Osteoblast (primary cell): ENCODE results near the gene FCF1. TPM values are rescaled to one million over a fixed set of nuclear protein-coding genes. Genes with fewer than 3 reads are reported as not detected.
A peak's percentile ranks its signal among the peaks of the same experiment; 100 is the strongest.

Experiments used
- DNase-seq: peaks from one replicate; pipeline ENCODE4 v3.0.0; 2011; ENCODE audit warnings: low spot score, mixed read lengths; ENCODE audit not compliant: insufficient read length; ENCODE audit errors: missing footprints
- H2AFZ ChIP-seq: 2 replicates; pipeline ENCODE4 v1.6.0; 2011; ENCODE audit warnings: mild to moderate bottlenecking, low read length
- H3K27ac ChIP-seq: 2 replicates; pipeline ENCODE4 v1.5.1; 2011; ENCODE audit warnings: mild to moderate bottlenecking, low read depth, low read length, moderate library complexity
- H3K27me3 ChIP-seq: 2 replicates; pipeline ENCODE4 v1.6.0; 2012; ENCODE audit warnings: mild to moderate bottlenecking, control low read depth, inconsistent platforms, low read length, moderate library complexity; ENCODE audit not compliant: insufficient read depth
- H3K36me3 ChIP-seq: 2 replicates; pipeline ENCODE4 v1.5.1; 2011; ENCODE audit warnings: mild to moderate bottlenecking, low read length, control low read depth, moderate library complexity; ENCODE audit not compliant: insufficient read depth
- H3K4me1 ChIP-seq: 2 replicates; pipeline ENCODE4 v1.5.1; 2011; ENCODE audit warnings: mild to moderate bottlenecking, low read length, control low read depth, moderate library complexity; ENCODE audit not compliant: insufficient read depth
- H3K4me2 ChIP-seq: 2 replicates; pipeline ENCODE4 v1.6.0; 2011; ENCODE audit warnings: mild to moderate bottlenecking, low read length; ENCODE audit not compliant: insufficient read depth
- H3K4me3 ChIP-seq: fragments of 200-600 bp; sonication (generic); 3 replicates; pipeline ENCODE4 v1.5.1; 2012; ENCODE audit warnings: mild to moderate bottlenecking, low read length, inconsistent platforms; ENCODE audit not compliant: insufficient read depth
- H3K79me2 ChIP-seq: 2 replicates; pipeline ENCODE4 v1.6.0; 2012; ENCODE audit warnings: mild to moderate bottlenecking, low read length, control low read depth, inconsistent platforms; ENCODE audit not compliant: insufficient read depth
- H3K9me3 ChIP-seq: 2 replicates; pipeline ENCODE4 v1.5.1; 2011; ENCODE audit warnings: low read depth, low read length, control low read depth
- H4K20me1 ChIP-seq: 2 replicates; pipeline ENCODE4 v1.6.0; 2012; ENCODE audit warnings: mild to moderate bottlenecking, low read length, control low read depth; ENCODE audit not compliant: insufficient read depth
- total RNA-seq: library from RNA; depleted of rRNA; stranded (reverse); fragments of >200 nt; gene quantifications from 2 replicates; pipeline ENCODE4 v1.2.3, GENCODE V29; 2012
- TF ChIP-seq, protein P1 (sequence below): IDR thresholded peaks from 2 replicates; pipeline ENCODE4 v1.5.1; 2011; ENCODE audit warnings: mild to moderate bottlenecking, low read depth, low read length, moderate library complexity; ENCODE audit errors: extremely low read depth

The FCF1 gene
- total RNA-seq, 1 donor: 35.1 TPM

DNA sequence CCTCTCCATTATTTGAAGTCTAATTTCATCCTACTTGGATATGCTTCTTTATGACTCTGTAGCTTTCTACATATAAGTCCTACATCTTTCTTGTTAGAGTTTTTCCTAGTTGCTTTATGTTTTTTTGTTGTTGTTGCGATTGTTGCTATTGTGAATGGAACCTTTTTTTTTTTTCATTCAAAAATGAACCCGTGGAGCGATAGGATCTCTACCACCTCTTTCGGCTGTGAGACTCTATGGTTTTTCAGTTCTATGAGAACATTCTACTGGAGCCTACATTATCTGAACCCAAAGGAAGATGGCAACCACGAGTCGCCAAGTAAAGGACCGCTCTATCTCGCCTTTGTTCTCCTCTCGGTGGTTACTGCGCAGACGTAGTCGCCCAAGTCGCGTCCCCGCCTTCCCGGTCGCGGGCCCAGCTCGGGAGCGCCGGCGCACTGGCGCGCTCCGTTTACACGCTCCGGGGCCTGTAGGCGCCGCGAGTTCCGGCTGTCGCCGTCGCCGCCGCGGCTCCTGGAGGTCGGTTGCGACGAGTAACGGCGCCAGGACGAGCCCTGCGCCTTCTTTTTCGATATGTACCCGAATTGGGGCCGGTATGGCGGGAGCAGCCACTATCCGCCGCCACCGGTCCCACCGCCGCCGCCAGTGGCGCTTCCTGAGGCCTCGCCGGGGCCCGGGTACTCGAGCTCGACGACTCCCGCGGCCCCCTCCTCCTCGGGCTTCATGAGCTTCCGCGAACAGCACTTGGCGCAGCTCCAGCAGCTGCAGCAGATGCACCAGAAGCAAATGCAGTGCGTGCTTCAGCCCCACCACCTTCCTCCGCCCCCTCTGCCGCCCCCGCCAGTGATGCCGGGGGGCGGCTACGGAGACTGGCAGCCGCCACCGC is 50.2 kb downstream of the FCF1 start, which contains the start of gene YLPM1:
TSS of gene YLPM1 (plus strand) at position 400 of the 886 bp plus-strand sequence. CDS start at position 574, 174 bp downstream.
- peaks cover 49% of the 10 kb centered on the region for H3K79me2 ChIP-seq
- DNase-seq: peak; percentile 94

DNA sequence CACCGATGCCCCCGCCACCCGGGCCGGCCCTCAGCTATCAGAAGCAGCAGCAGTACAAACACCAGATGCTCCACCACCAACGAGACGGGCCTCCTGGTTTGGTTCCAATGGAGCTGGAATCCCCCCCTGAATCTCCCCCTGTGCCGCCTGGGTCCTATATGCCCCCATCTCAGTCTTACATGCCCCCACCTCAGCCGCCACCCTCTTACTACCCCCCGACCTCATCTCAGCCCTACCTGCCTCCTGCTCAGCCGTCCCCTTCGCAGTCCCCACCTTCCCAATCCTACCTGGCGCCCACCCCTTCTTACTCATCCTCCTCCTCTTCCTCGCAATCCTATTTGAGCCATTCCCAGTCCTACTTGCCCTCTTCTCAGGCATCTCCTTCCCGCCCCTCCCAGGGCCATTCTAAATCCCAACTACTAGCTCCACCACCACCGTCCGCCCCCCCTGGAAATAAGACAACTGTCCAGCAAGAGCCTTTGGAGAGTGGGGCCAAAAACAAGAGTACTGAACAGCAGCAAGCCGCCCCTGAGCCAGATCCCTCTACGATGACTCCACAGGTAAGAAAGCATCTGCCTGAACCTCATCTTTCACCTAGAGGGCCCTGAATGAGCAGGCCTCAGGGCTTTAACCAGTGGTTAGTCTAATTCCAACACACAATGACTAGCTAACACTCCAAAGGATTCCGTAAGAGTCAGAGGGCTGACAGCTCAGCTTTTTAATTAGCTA is 51.0 kb downstream of the FCF1 start:
- peaks cover 25% of the 10 kb centered on the region for H3K4me1 ChIP-seq
- TF ChIP-seq, protein P1, sequence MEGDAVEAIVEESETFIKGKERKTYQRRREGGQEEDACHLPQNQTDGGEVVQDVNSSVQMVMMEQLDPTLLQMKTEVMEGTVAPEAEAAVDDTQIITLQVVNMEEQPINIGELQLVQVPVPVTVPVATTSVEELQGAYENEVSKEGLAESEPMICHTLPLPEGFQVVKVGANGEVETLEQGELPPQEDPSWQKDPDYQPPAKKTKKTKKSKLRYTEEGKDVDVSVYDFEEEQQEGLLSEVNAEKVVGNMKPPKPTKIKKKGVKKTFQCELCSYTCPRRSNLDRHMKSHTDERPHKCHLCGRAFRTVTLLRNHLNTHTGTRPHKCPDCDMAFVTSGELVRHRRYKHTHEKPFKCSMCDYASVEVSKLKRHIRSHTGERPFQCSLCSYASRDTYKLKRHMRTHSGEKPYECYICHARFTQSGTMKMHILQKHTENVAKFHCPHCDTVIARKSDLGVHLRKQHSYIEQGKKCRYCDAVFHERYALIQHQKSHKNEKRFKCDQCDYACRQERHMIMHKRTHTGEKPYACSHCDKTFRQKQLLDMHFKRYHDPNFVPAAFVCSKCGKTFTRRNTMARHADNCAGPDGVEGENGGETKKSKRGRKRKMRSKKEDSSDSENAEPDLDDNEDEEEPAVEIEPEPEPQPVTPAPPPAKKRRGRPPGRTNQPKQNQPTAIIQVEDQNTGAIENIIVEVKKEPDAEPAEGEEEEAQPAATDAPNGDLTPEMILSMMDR: no peak
- peak overlapping the region; percentile 42 for H3K27ac ChIP-seq
- H2AFZ ChIP-seq: peak overlapping the region; percentile 71
- H4K20me1 ChIP-seq: peaks cover 45% of the 10 kb centered on the region
- peak overlapping the region; percentile 93 for H3K4me3 ChIP-seq
- H3K27me3 ChIP-seq: no peaks in the 10 kb centered on the region
- peak; percentile 80 for DNase-seq
- peaks cover 56% of the 10 kb centered on the region for H3K79me2 ChIP-seq
- peak overlapping the region; percentile 98 for H3K4me2 ChIP-seq
- no peaks in the 10 kb centered on the region for H3K9me3 ChIP-seq
- no peaks in the 10 kb centered on the region for H3K36me3 ChIP-seq

More for the DNA sequence above, 50.2 kb downstream of the FCF1 start, which contains the start of gene YLPM1:
- peaks cover 39% of the 10 kb centered on the region for H4K20me1 ChIP-seq
- no peaks in the 10 kb centered on the region for H3K27me3 ChIP-seq
- H3K4me1 ChIP-seq: peaks cover 25% of the 10 kb centered on the region
- H3K4me3 ChIP-seq: peak within 1 kb of the TSS; percentile 93
- H3K27ac ChIP-seq: peak within 1 kb of the TSS; percentile 42
- H3K4me2 ChIP-seq: peak within 1 kb of the TSS; percentile 98
- no peaks in the 10 kb centered on the region for H3K9me3 ChIP-seq
- TF ChIP-seq, protein P1: peak; percentile 67
- no peaks in the 10 kb centered on the region for H3K36me3 ChIP-seq
- peak within 1 kb of the TSS; percentile 71 for H2AFZ ChIP-seq

DNA sequence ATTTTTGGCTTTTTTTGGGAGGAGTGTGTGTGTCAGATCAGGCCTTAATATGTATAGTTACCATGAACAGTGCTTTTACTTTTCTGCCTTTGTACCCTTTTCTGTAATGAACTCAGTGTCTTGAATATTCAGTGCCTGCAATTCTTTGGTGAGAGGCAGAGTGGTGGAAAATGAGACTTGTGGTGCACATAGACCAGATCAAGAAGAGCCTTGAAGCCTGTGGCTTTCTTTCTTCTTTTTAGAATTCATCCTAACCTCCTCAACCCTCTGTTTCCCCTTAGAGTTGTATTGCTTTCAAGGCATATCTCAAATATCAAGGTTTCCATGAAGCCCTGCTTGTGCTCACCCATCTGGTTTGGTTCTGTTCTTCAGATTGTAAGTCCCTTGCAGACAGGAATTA is 52.8 kb downstream of the FCF1 start:
- Histone ChIP-seq H3K4me3 (peak overlapping the region; percentile 93), H3K27ac (no peak overlapping the region), H2AFZ (no peak overlapping the region), H3K79me2 (peaks cover 68% of the 10 kb centered on the region), H3K9me3 (no peaks in the 10 kb centered on the region), H3K27me3 (no peaks in the 10 kb centered on the region), H3K4me2 (peak overlapping the region; percentile 98), H3K4me1 (peaks cover 25% of the 10 kb centered on the region), H3K36me3 (no peaks in the 10 kb centered on the region), H4K20me1 (peaks cover 51% of the 10 kb centered on the region)
- DNase-seq: peak; percentile 13
- TF ChIP-seq, protein P1: no peak
